ENCODE measurements around the gene KCTD1.
"Not testable (repeated sequence)": the region's sequence is repeated elsewhere in the genome, so short reads cannot be mapped to it uniquely, and the experiment has no call there.

Gene KCTD1

GRCh38 chr18:26457611-26458353 is 90.6 kb downstream of the KCTD1 start:
- DNase-seq (ENCODE audit: low spot score) = no peak

GRCh38 chr18:26457195-26457594 is 91.2 kb downstream of the KCTD1 start:
- DNase-seq (ENCODE audit: low spot score) = no peak

- no peak for DNase-seq (ENCODE audit: low spot score)
These were observed 92.3 kb downstream of the KCTD1 start for GRCh38 chr18:26456070-26456491.

GRCh38 chr18:26455639-26456038 is 92.7 kb downstream of the KCTD1 start:
- no peak for DNase-seq (ENCODE audit: low spot score)

- no peak for DNase-seq (ENCODE audit: low spot score)
These were observed 93.7 kb downstream of the KCTD1 start for GRCh38 chr18:26454616-26455015.

GRCh38 chr18:26454192-26454591 is 94.2 kb downstream of the KCTD1 start:
- no peak for DNase-seq (ENCODE audit: low spot score)

- DNase-seq (ENCODE audit: low spot score) = no peak
These were observed 94.9 kb downstream of the KCTD1 start for GRCh38 chr18:26453386-26453901.

- DNase-seq (ENCODE audit: low spot score) = no peak
These were observed 97.2 kb downstream of the KCTD1 start for GRCh38 chr18:26450989-26451682.

GRCh38 chr18:26448714-26449159 is 99.6 kb downstream of the KCTD1 start:
- no peak for DNase-seq (ENCODE audit: low spot score)

GRCh38 chr18:26443853-26444252 is 104.5 kb downstream of the KCTD1 start:
- DNase-seq (ENCODE audit: low spot score) = no peak

- no peak for DNase-seq (ENCODE audit: low spot score)
These were observed 106.2 kb downstream of the KCTD1 start for GRCh38 chr18:26442126-26442525.

- DNase-seq (ENCODE audit: low spot score) = no peak
These were observed 107.7 kb downstream of the KCTD1 start for GRCh38 chr18:26440644-26441043.

- no peak for DNase-seq (ENCODE audit: low spot score)
These were observed 108.8 kb downstream of the KCTD1 start for GRCh38 chr18:26439537-26439936.

- DNase-seq (ENCODE audit: low spot score) = no peak
These were observed 109.4 kb downstream of the KCTD1 start for GRCh38 chr18:26438980-26439379.

GRCh38 chr18:26437634-26438033 is 110.7 kb downstream of the KCTD1 start:
- DNase-seq (ENCODE audit: low spot score) = not testable (repeated sequence)

- DNase-seq (ENCODE audit: low spot score) = no peak
These were observed 111.9 kb downstream of the KCTD1 start for GRCh38 chr18:26436176-26437051.

GRCh38 chr18:26435415-26436095 is 112.8 kb downstream of the KCTD1 start:
- DNase-seq (ENCODE audit: low spot score) = no peak

GRCh38 chr18:26434887-26435286 is 113.5 kb downstream of the KCTD1 start:
- DNase-seq (ENCODE audit: low spot score) = no peak

GRCh38 chr18:26432651-26433424 is 115.5 kb downstream of the KCTD1 start:
- no peak for DNase-seq (ENCODE audit: low spot score)

- DNase-seq (ENCODE audit: low spot score) = no peak
These were observed 118.7 kb downstream of the KCTD1 start for GRCh38 chr18:26429535-26430226.
